CD14-positive monocyte (primary cell): ENCODE data around the gene TXNRD1. TPM values are rescaled to one million over a fixed set of nuclear protein-coding genes. Genes with fewer than 3 reads are reported as not detected.

Source experiments
- DNase-seq, 3 donors: peaks; one replicate each; pipeline ENCODE4 v3.0.0-alpha.2; 2011 to 2022
- H2AFZ ChIP-seq: 2 replicates; pipeline ENCODE4 v1.6.0; 2012; ENCODE audit warnings: mild to moderate bottlenecking, low read depth, low read length, inconsistent platforms; ENCODE audit not compliant: insufficient read depth, poor library complexity, severe bottlenecking
- H3K27ac ChIP-seq, 2 donors: 1 replicate in 1 of 2; 2 replicates in 1 of 2; pipeline ENCODE4 v1.5.1; 2012 to 2013; ENCODE audit warnings: low read length in 2 of 2, control low read depth in 1 of 2, inconsistent platforms in 1 of 2, low read depth in 1 of 2, mild to moderate bottlenecking in 1 of 2
- H3K27me3 ChIP-seq, 2 donors: one replicate each; pipeline versions ENCODE4 v1.6.0 to v1.6.1; 2011 to 2013; ENCODE audit warnings: low read length in 2 of 2; ENCODE audit not compliant: control insufficient read depth in 2 of 2, insufficient read depth in 2 of 2
- H3K36me3 ChIP-seq, 2 donors: replicated peaks in 1 of 2; 1 replicate in 1 of 2; 2 replicates in 1 of 2; pipeline versions ENCODE4 v1.5.1 to v1.6.1; 2012 to 2013; ENCODE audit warnings: low read length in 2 of 2, control low read depth in 1 of 2, inconsistent platforms in 1 of 2, mild to moderate bottlenecking in 1 of 2; ENCODE audit not compliant: insufficient read depth in 2 of 2, control insufficient read depth in 1 of 2
- H3K4me1 ChIP-seq, 2 donors: 1 replicate in 1 of 2; 2 replicates in 1 of 2; pipeline versions ENCODE4 v1.5.1 to v1.6.1; 2012 to 2013; ENCODE audit warnings: low read length in 2 of 2, control low read depth in 1 of 2, inconsistent platforms in 1 of 2, mild to moderate bottlenecking in 1 of 2, moderate library complexity in 1 of 2; ENCODE audit not compliant: insufficient read depth in 2 of 2, control insufficient read depth in 1 of 2
- H3K4me2 ChIP-seq: replicated peaks from 2 replicates; pipeline ENCODE3; 2012; ENCODE audit warnings: low read length, moderate library complexity, mild to moderate bottlenecking; ENCODE audit not compliant: poor library complexity, severe bottlenecking; ENCODE audit errors: extremely low read depth
- H3K4me3 ChIP-seq, 3 experiments: fragments of 200-600 bp in 1 of 3; sonication (generic) in 1 of 3; replicated peaks in 1 of 3; 1 replicate in 2 of 3; 2 replicates in 1 of 3; pipeline ENCODE4 v1.5.1; 2011 to 2013; ENCODE audit warnings: low read length in 3 of 3, mild to moderate bottlenecking in 3 of 3, control low read depth in 2 of 3, low read depth in 2 of 3, inconsistent platforms in 1 of 3, moderate library complexity in 1 of 3
- H3K79me2 ChIP-seq: 2 replicates; pipeline ENCODE4 v1.6.0; 2012; ENCODE audit warnings: mild to moderate bottlenecking, control low read depth, inconsistent platforms, low read length, moderate library complexity; ENCODE audit not compliant: insufficient read depth
- H3K9ac ChIP-seq: 2 replicates; pipeline ENCODE4 v1.6.0; 2017; ENCODE audit warnings: low read length, mild to moderate bottlenecking; ENCODE audit not compliant: insufficient read depth, poor library complexity, severe bottlenecking
- H3K9me3 ChIP-seq, 2 donors: replicated peaks in 1 of 2; 1 replicate in 1 of 2; 2 replicates in 1 of 2; pipeline versions ENCODE4 v1.5.1 to v1.6.1; 2012 to 2013; ENCODE audit warnings: low read length in 2 of 2, control low read depth in 1 of 2; ENCODE audit not compliant: control insufficient read depth in 1 of 2, insufficient read depth in 1 of 2
- H4K20me1 ChIP-seq: 2 replicates; pipeline ENCODE4 v1.6.0; 2012; ENCODE audit warnings: mild to moderate bottlenecking, low read length, control low read depth, moderate library complexity; ENCODE audit not compliant: insufficient read depth
- H3K27ac Mint-ChIP-seq, 7 donors: one replicate each; pipeline ENCODE4 v1.8.0; 2020; ENCODE audit warnings: mild to moderate bottlenecking in 7 of 7, mixed read lengths in 7 of 7, moderate library complexity in 6 of 7, inconsistent platforms in 2 of 7
- H3K27me3 Mint-ChIP-seq, 3 donors: one replicate each; pipeline ENCODE4 v1.8.0; 2021 to 2022; ENCODE audit warnings: low read depth in 3 of 3, mild to moderate bottlenecking in 3 of 3, mixed read lengths in 3 of 3, moderate library complexity in 3 of 3, inconsistent platforms in 1 of 3
- H3K36me3 Mint-ChIP-seq, 2 donors: one replicate each; pipeline ENCODE4 v1.8.0; 2020; ENCODE audit warnings: mixed read lengths in 2 of 2, inconsistent platforms in 1 of 2, mild to moderate bottlenecking in 1 of 2
- H3K4me1 Mint-ChIP-seq: one replicate; pipeline ENCODE4 v1.8.0; 2020; ENCODE audit warnings: mild to moderate bottlenecking, mixed read lengths
- H3K4me3 Mint-ChIP-seq, 2 donors: one replicate each; pipeline ENCODE4 v1.8.0; 2020; ENCODE audit warnings: mild to moderate bottlenecking in 2 of 2, mixed read lengths in 2 of 2, moderate library complexity in 1 of 2
- H3K9me3 Mint-ChIP-seq, 7 donors: one replicate each; pipeline ENCODE4 v1.8.0; 2020 to 2022; ENCODE audit warnings: mixed read lengths in 7 of 7, mild to moderate bottlenecking in 6 of 7, moderate library complexity in 6 of 7, inconsistent platforms in 2 of 7
- WGBS: methylation state at CpG from one replicate; pipeline ENCODE4 v1.1.5; 2013; ENCODE audit warnings: missing lambda C conversion rate; ENCODE audit not compliant: insufficient coverage; 5-methylcytosine and 5-hydroxymethylcytosine counted together
- intact Hi-C, 2 donors: fragments of 100-400 bp; cut with micrococcal nuclease; formaldehyde crosslinking; loops; one replicate each; pipeline versions ENCODE4 v1.15.0 to v1.15.1; 2023
- polyA plus RNA-seq, 3 donors: library from polyadenylated mRNA; depleted of rRNA in 1 of 3; unstranded in 2 of 3; stranded (reverse) in 1 of 3; fragments of 300-500 nt in 2 of 3; fragments of >200 nt in 1 of 3; fragmentation: Illumina TruSeq in 2 of 3; gene quantifications; 1 replicate in 2 of 3; 2 replicates in 1 of 3; pipeline ENCODE4 v1.2.3, GENCODE V29; 2012 to 2021
- TF ChIP-seq, protein P1 (sequence below): fragments of 200-600 bp; IDR thresholded peaks from one replicate; pipeline ENCODE4 v1.8.0; 2022; ENCODE audit warnings: antibody characterized with exemption, mild to moderate bottlenecking

The TXNRD1 gene
- polyA plus RNA-seq, 3 donors: 26.9 to 46.1 (median 29.2) TPM

DNA sequence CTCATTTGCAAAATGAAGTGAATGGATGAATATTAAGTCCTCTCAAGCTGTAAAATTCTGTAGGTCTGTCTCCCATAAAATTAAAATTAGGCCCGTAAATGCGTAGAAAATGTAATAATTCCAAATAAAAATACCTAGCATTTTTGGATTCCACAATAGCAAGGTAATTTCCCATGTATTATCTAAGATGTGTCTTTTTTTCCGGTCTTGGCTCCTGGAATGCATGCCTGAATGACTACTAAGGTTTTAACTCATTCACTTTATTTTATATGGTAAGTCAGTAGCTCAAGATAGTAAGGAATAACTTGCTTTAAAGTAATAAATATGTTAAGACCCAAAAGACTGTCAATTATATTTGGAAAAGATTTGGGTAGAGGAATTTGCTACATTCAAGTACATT lies 11.1 kb downstream of the TXNRD1 start:
- TF ChIP-seq, protein P1, sequence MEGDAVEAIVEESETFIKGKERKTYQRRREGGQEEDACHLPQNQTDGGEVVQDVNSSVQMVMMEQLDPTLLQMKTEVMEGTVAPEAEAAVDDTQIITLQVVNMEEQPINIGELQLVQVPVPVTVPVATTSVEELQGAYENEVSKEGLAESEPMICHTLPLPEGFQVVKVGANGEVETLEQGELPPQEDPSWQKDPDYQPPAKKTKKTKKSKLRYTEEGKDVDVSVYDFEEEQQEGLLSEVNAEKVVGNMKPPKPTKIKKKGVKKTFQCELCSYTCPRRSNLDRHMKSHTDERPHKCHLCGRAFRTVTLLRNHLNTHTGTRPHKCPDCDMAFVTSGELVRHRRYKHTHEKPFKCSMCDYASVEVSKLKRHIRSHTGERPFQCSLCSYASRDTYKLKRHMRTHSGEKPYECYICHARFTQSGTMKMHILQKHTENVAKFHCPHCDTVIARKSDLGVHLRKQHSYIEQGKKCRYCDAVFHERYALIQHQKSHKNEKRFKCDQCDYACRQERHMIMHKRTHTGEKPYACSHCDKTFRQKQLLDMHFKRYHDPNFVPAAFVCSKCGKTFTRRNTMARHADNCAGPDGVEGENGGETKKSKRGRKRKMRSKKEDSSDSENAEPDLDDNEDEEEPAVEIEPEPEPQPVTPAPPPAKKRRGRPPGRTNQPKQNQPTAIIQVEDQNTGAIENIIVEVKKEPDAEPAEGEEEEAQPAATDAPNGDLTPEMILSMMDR: no peak
- Histone ChIP-seq H3K4me1 (no peaks in the 10 kb centered on the region), H3K9me3 (peaks cover 0 to 6% of the 10 kb centered on the region in 2 donors), H3K27me3 (no peaks in the 10 kb centered on the region), H3K27ac (no peak overlapping the region), H2AFZ (no peak overlapping the region), H3K4me3 (no peak overlapping the region), H3K4me2 (no peak overlapping the region), H3K79me2 (no peaks in the 10 kb centered on the region), H4K20me1 (no peaks in the 10 kb centered on the region), H3K36me3 (no peaks in the 10 kb centered on the region), H3K9ac (no peak overlapping the region)
- Mint-ChIP-seq H3K27me3 (peaks cover 2 to 3% (median 3%) of the 10 kb centered on the region in 3 donors), H3K4me1 (no peaks in the 10 kb centered on the region), H3K9me3 (peaks cover 4 to 16% (median 8%) of the 10 kb centered on the region in 7 donors), H3K27ac (no peak overlapping the region), H3K36me3 (no peaks in the 10 kb centered on the region), H3K4me3 (no peak overlapping the region)
- intact Hi-C loops: no loop called here
- no CpG with 5 or more reads among the region's 3 CpGs for WGBS
- no peak for DNase-seq

DNA sequence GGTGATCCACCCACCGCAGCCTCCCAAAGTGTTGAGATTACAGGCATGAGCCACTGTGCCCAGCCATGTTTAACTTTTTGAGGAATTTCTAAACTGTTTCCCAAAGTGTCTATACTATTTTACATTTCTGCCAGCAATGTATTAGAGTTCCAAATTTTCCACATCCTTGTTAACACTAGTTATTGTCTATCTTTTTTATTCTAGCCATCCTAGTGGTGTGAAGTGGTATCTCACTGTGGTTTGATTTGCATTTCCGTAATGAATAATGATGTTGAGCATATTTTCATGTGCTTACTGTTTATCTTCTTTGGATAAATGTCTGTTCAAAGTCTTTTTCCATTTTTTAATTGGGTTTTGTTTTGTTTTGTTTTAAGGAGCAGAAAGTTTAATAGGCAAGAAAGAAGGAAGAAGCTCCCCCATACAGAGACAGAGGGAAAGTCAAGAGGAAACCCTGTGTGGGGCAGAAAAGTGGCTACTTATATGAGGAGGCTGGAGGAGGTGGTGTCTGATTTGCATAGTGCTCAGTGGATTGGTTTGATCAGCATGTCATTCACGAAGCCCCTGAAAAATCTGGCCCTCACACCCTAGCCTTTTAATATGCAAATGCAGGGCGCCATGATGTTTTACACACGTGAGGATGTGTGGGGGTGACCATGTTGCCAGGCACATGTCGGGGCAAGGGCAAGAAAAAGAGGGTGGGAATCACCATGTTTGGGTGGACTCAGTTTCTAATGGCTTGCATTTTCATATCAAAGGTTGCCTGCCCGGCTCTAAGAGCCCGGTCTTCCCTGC lies 14.9 kb downstream of the TXNRD1 start:
- intact Hi-C loops: no loop called here
- no peaks in the 10 kb centered on the region for H4K20me1 ChIP-seq
- DNase-seq: no peak
- peaks cover 35% of the 10 kb centered on the region in 2 donors for H3K9me3 ChIP-seq
- no peaks in the 10 kb centered on the region for H3K36me3 Mint-ChIP-seq
- no peak overlapping the region for H3K4me3 ChIP-seq
- peaks cover 12 to 49% (median 41%) of the 10 kb centered on the region in 7 donors for H3K9me3 Mint-ChIP-seq
- H3K36me3 ChIP-seq: no peaks in the 10 kb centered on the region
- H3K27me3 Mint-ChIP-seq: peaks cover 0 to 1% (median 0%) of the 10 kb centered on the region in 3 donors
- H2AFZ ChIP-seq: no peak overlapping the region
- no peaks in the 10 kb centered on the region for H3K79me2 ChIP-seq
- TF ChIP-seq, protein P1: no peak
- 90% methylated on average over 3 of the region's 8 CpGs for WGBS
- no peaks in the 10 kb centered on the region for H3K27me3 ChIP-seq
- no peak overlapping the region for H3K4me2 ChIP-seq
- no peak overlapping the region for H3K27ac Mint-ChIP-seq
- no peaks in the 10 kb centered on the region for H3K4me1 ChIP-seq
- H3K4me3 Mint-ChIP-seq: no peak overlapping the region
- H3K9ac ChIP-seq: no peak overlapping the region
- H3K4me1 Mint-ChIP-seq: no peaks in the 10 kb centered on the region
- H3K27ac ChIP-seq: no peak overlapping the region
